OCI-LY1 (cell line): ENCODE data around the gene GLRB.
A peak's percentile ranks its signal among the peaks of the same experiment; 100 is the strongest.

ENCODE experiments used
- H2AFZ ChIP-seq: fragments of 200-600 bp; sonication (generic), shearing (Covaris generic); 2 replicates; pipeline ENCODE4 v1.6.0; 2014; ENCODE audit warnings: antibody characterized with exemption, mild to moderate bottlenecking, low read length
- H3F3A ChIP-seq: fragments of 200-600 bp; sonication (generic), shearing (Covaris generic); 2 replicates; pipeline ENCODE4 v1.6.0; 2014; ENCODE audit warnings: mild to moderate bottlenecking, antibody characterized with exemption, low read length, moderate library complexity; ENCODE audit not compliant: insufficient read depth
- H3K27ac ChIP-seq: fragments of 200-600 bp; sonication (generic); 2 replicates; pipeline ENCODE4 v1.5.1; 2014; ENCODE audit warnings: low read length, mixed run types, mild to moderate bottlenecking, low read depth; ENCODE audit not compliant: poor library complexity, severe bottlenecking
- H3K27me3 ChIP-seq: fragments of 200-600 bp; sonication (generic); 2 replicates; pipeline ENCODE4 v1.6.0; 2014; ENCODE audit warnings: antibody characterized with exemption, mild to moderate bottlenecking, low read length, moderate library complexity; ENCODE audit not compliant: insufficient read depth
- H3K36me3 ChIP-seq: fragments of 200-600 bp; sonication (generic); 2 replicates; pipeline ENCODE4 v1.6.1; 2014; ENCODE audit warnings: mild to moderate bottlenecking, antibody characterized with exemption, low read length, moderate library complexity, mixed read lengths; ENCODE audit not compliant: insufficient read depth
- H3K4me1 ChIP-seq: fragments of 200-600 bp; sonication (generic); 2 replicates; pipeline ENCODE4 v1.5.1; 2014; ENCODE audit warnings: mild to moderate bottlenecking, low read length, moderate library complexity; ENCODE audit not compliant: insufficient read depth, severe bottlenecking
- H3K4me2 ChIP-seq: fragments of 200-600 bp; sonication (generic), shearing (Covaris generic); 2 replicates; pipeline ENCODE4 v1.6.1; 2014; ENCODE audit warnings: low read length
- H3K4me3 ChIP-seq: fragments of 200-600 bp; sonication (generic); 2 replicates; pipeline ENCODE4 v1.5.1; 2014; ENCODE audit warnings: low read length, low read depth, mild to moderate bottlenecking, mixed read lengths; ENCODE audit not compliant: poor library complexity, severe bottlenecking
- H3K79me2 ChIP-seq: fragments of 200-600 bp; shearing (Covaris generic); 2 replicates; pipeline ENCODE4 v1.6.1; 2016; ENCODE audit warnings: mixed run types, low read length, mixed read lengths; ENCODE audit not compliant: insufficient read depth
- H3K9ac ChIP-seq: fragments of 200-600 bp; sonication (generic), shearing (Covaris generic); 2 replicates; pipeline ENCODE4 v1.6.1; 2014; ENCODE audit warnings: mild to moderate bottlenecking, low read length, mixed read lengths
- H3K9me2 ChIP-seq: fragments of 200-600 bp; sonication (generic), shearing (Covaris generic); 2 replicates; pipeline ENCODE4 v1.6.1; 2014; ENCODE audit warnings: low read depth, mild to moderate bottlenecking, low read length, mixed read lengths
- H3K9me3 ChIP-seq: fragments of 200-600 bp; shearing (Covaris generic); 2 replicates; pipeline ENCODE4 v1.6.1; 2014; ENCODE audit warnings: low read length, mixed read lengths
- H4K20me1 ChIP-seq: fragments of 200-600 bp; sonication (generic), shearing (Covaris generic); 2 replicates; pipeline ENCODE4 v1.6.0; 2016; ENCODE audit warnings: mild to moderate bottlenecking, low read length; ENCODE audit not compliant: insufficient read depth
- EZH2 ChIP-seq: fragments of 200-600 bp; sonication (generic), shearing (Covaris generic); IDR thresholded peaks from 2 replicates; pipeline ENCODE4 v1.8.0; 2017; ENCODE audit warnings: borderline replicate concordance, mixed run types, mild to moderate bottlenecking, antibody characterized with exemption, low read length, moderate library complexity, mixed read lengths
- TF ChIP-seq, protein P1 (sequence below): fragments of 200-600 bp; sonication (generic), shearing (Covaris generic); IDR thresholded peaks from 2 replicates; pipeline ENCODE4 v1.5.1; 2017; ENCODE audit warnings: mild to moderate bottlenecking, antibody characterized with exemption, low read length, moderate library complexity, mixed read lengths

The GLRB gene

DNA sequence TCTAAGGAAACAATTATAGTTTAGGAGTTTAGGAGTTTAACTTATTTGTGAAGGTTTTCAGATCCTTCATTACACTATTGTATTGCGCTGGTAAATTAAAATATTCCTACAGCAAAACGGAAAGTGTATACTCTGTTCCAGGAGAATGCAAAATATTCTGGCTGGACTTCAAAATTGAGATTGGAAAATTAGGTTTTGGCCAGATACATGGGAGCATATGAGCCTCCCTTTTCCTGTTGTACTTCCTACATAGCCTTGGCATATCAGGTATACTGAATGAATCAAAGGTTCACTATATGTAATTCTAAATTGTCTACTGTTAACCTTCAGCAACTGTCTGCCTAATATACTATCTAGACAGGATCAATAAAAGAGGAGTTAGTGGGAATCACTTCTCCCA lies 119.4 kb downstream of the GLRB start:
- Histone ChIP-seq H3K9me3 (no peaks in the 10 kb centered on the region), H3K36me3 (no peaks in the 10 kb centered on the region)
- TF ChIP-seq, protein P1, sequence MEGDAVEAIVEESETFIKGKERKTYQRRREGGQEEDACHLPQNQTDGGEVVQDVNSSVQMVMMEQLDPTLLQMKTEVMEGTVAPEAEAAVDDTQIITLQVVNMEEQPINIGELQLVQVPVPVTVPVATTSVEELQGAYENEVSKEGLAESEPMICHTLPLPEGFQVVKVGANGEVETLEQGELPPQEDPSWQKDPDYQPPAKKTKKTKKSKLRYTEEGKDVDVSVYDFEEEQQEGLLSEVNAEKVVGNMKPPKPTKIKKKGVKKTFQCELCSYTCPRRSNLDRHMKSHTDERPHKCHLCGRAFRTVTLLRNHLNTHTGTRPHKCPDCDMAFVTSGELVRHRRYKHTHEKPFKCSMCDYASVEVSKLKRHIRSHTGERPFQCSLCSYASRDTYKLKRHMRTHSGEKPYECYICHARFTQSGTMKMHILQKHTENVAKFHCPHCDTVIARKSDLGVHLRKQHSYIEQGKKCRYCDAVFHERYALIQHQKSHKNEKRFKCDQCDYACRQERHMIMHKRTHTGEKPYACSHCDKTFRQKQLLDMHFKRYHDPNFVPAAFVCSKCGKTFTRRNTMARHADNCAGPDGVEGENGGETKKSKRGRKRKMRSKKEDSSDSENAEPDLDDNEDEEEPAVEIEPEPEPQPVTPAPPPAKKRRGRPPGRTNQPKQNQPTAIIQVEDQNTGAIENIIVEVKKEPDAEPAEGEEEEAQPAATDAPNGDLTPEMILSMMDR = no peak
- TF ChIP-seq EZH2 = no peak

GRCh38 chr4:157196046-157196445 lies 120.1 kb downstream of the GLRB start:
- Histone ChIP-seq H3K36me3 (no peaks in the 10 kb centered on the region), H3K9me2 (no peaks in the 10 kb centered on the region), H3K79me2 (no peaks in the 10 kb centered on the region), H4K20me1 (no peaks in the 10 kb centered on the region), H2AFZ (no peak overlapping the region), H3K4me1 (no peaks in the 10 kb centered on the region), H3K27ac (no peak overlapping the region), H3K27me3 (no peaks in the 10 kb centered on the region), H3K9ac (no peak overlapping the region), H3K4me2 (no peak overlapping the region), H3K4me3 (no peak overlapping the region), H3F3A (no peaks in the 10 kb centered on the region), H3K9me3 (no peaks in the 10 kb centered on the region)
- TF ChIP-seq, protein P1 = no peak
- no peak for TF ChIP-seq EZH2

More for the DNA sequence above, 119.4 kb downstream of the GLRB start:
- H3K9me2 ChIP-seq = no peaks in the 10 kb centered on the region
- H3K4me3 ChIP-seq = no peak overlapping the region
- H4K20me1 ChIP-seq = no peaks in the 10 kb centered on the region
- H3F3A ChIP-seq = no peaks in the 10 kb centered on the region
- H3K79me2 ChIP-seq = no peaks in the 10 kb centered on the region
- no peak overlapping the region for H3K27ac ChIP-seq
- no peak overlapping the region for H3K4me2 ChIP-seq
- no peak overlapping the region for H2AFZ ChIP-seq
- no peak overlapping the region for H3K9ac ChIP-seq
- no peaks in the 10 kb centered on the region for H3K27me3 ChIP-seq
- H3K4me1 ChIP-seq = no peaks in the 10 kb centered on the region

DNA sequence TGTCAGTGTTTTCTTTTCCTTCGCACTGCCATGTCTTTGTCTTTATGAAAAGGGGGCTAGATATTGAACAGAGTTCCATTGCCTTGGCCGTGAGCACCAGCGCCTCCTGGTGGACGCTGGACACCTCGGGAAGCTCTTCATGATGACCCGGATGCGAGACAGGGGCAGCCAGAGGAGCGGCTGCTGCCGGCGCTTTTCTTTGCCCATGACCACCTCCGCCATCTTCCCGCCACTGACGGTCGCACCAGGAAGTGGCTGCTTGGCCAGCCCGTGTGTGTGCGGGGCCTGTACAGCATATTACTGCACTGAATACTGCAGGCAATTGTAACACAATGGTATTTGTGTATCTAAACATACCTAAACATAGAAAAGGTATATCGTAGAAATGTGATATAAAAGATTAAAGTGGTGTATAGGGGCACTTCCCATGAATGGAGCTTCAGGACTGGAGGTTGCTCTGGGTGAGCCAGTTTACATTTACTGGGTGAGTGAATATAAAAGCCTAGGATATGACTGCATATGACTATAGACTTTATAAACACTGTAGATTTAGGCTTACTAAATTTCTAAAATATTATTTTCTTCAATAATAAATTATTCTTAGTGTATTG lies 128.8 kb downstream of the GLRB start:
- H3K27me3 ChIP-seq = no peaks in the 10 kb centered on the region
- no peak overlapping the region for H3K27ac ChIP-seq
- no peaks in the 10 kb centered on the region for H3K9me2 ChIP-seq
- H3K36me3 ChIP-seq = no peaks in the 10 kb centered on the region
- TF ChIP-seq, protein P1 = peak; percentile 72
- TF ChIP-seq EZH2 = no peak
- H3K4me3 ChIP-seq = no peak overlapping the region
- H3K4me1 ChIP-seq = no peaks in the 10 kb centered on the region
- no peaks in the 10 kb centered on the region for H3F3A ChIP-seq
- H3K9me3 ChIP-seq = no peaks in the 10 kb centered on the region
- H4K20me1 ChIP-seq = no peaks in the 10 kb centered on the region
- no peak overlapping the region for H3K9ac ChIP-seq
- H3K4me2 ChIP-seq = no peak overlapping the region
- no peak overlapping the region for H2AFZ ChIP-seq
- no peaks in the 10 kb centered on the region for H3K79me2 ChIP-seq
